ENCODE results near the gene CST4. TPM values are rescaled to one million over a fixed set of nuclear protein-coding genes. Genes with fewer than 3 reads are reported as not detected.

CST4 gene
- total RNA-seq, 4 donors from 2014 or later = not detected

- no peak overlapping the region for H3K4me3 ChIP-seq
- no peak for DNase-seq
- H3K27ac ChIP-seq = peak overlapping the region in 3 of 4 donors; percentile 70 to 75 (median 74)
- no peaks in the 10 kb centered on the region for H3K9me3 ChIP-seq
- 56 to 59% methylated on average over 4 of the region's 4 CpGs for WGBS, 2 donors
- peaks cover 27 to 50% (median 27%) of the 10 kb centered on the region in 3 donors for H3K4me1 ChIP-seq
- intact Hi-C loops (cut with DNase I) = no loop called here
- no peaks in the 10 kb centered on the region for H3K27me3 ChIP-seq
- H3K36me3 ChIP-seq = no peaks in the 10 kb centered on the region
- TF ChIP-seq CTCF (IDR thresholded peaks at IDR 0.05) = no peak
- no peak for TF ChIP-seq POLR2A (IDR thresholded peaks at IDR 0.05)
Observed at GRCh38 chr20:23654717-23655116, 34.1 kb downstream of the CST4 start.

- no peak overlapping the region for H3K4me3 ChIP-seq
- H3K27ac ChIP-seq = peak overlapping the region in 3 of 4 donors; percentile 11 to 75 (median 70)
- WGBS, 2 donors = 8 to 37% methylated on average over 2 of the region's 2 CpGs
- TF ChIP-seq POLR2A (IDR thresholded peaks at IDR 0.05) = no peak
- no peak for TF ChIP-seq CTCF (IDR thresholded peaks at IDR 0.05)
- no peaks in the 10 kb centered on the region for H3K36me3 ChIP-seq
- H3K4me1 ChIP-seq = peaks cover 27 to 44% (median 27%) of the 10 kb centered on the region in 3 donors
- no peaks in the 10 kb centered on the region for H3K9me3 ChIP-seq
- intact Hi-C loops (cut with DNase I) = no loop called here
- H3K27me3 ChIP-seq = no peaks in the 10 kb centered on the region
- no peak for DNase-seq
Observed at GRCh38 chr20:23654000-23654399, 34.8 kb downstream of the CST4 start.

- Histone ChIP-seq H3K27ac (peak overlapping the region; percentile 1 to 75 (median 34)), H3K36me3 (no peaks in the 10 kb centered on the region), H3K4me1 (peaks cover 27 to 44% (median 27%) of the 10 kb centered on the region in 3 donors), H3K9me3 (no peaks in the 10 kb centered on the region), H3K4me3 (no peak overlapping the region), H3K27me3 (no peaks in the 10 kb centered on the region)
- intact Hi-C loops (cut with DNase I) = no loop called here
- WGBS, 2 donors = 68% methylated on average over 3 of the region's 3 CpGs; no CpG with 5 or more reads in 1 of the 2 donors
- TF ChIP-seq POLR2A (IDR thresholded peaks at IDR 0.05) = no peak
- no peak for TF ChIP-seq CTCF (IDR thresholded peaks at IDR 0.05)
- no peak for DNase-seq
Observed at GRCh38 chr20:23653400-23653938, 35.4 kb downstream of the CST4 start.

GRCh38 chr20:23652926-23653325, 35.9 kb downstream of the CST4 start:
- intact Hi-C loops (cut with DNase I) = no loop called here

GRCh38 chr20:23652371-23652770, 36.5 kb downstream of the CST4 start:
- Histone ChIP-seq H3K27me3 (no peaks in the 10 kb centered on the region), H3K4me3 (no peak overlapping the region), H3K27ac (no peak overlapping the region), H3K9me3 (no peaks in the 10 kb centered on the region), H3K36me3 (no peaks in the 10 kb centered on the region), H3K4me1 (peaks cover 27 to 44% (median 27%) of the 10 kb centered on the region in 3 donors)
- DNase-seq = no peak
- TF ChIP-seq POLR2A (IDR thresholded peaks at IDR 0.05) (no peak), CTCF (IDR thresholded peaks at IDR 0.05) (no peak)
- intact Hi-C loops (cut with DNase I) = no loop called here

More at GRCh38 chr20:23652926-23653325, 35.9 kb downstream of the CST4 start:
- Histone ChIP-seq H3K36me3 (no peaks in the 10 kb centered on the region), H3K9me3 (no peaks in the 10 kb centered on the region), H3K27me3 (no peaks in the 10 kb centered on the region), H3K4me3 (no peak overlapping the region), H3K27ac (peak overlapping the region; percentile 1 to 75 (median 34)), H3K4me1 (peaks cover 27 to 44% (median 27%) of the 10 kb centered on the region in 3 donors)
- DNase-seq = no peak
- TF ChIP-seq CTCF (IDR thresholded peaks at IDR 0.05) = no peak
- no peak for TF ChIP-seq POLR2A (IDR thresholded peaks at IDR 0.05)
- WGBS, 2 donors = 75% methylated on average over 2 of the region's 2 CpGs; no CpG with 5 or more reads in 1 of the 2 donors

All from esophagus squamous epithelium (tissue), 5 donors.